ENCODE data around the gene PLA1A. TPM values are rescaled to one million over a fixed set of nuclear protein-coding genes. Genes with fewer than 3 reads are reported as not detected.
"Not testable (repeated sequence)": the region's sequence is repeated elsewhere in the genome, so short reads cannot be mapped to it uniquely, and the experiment has no call there.

Gene PLA1A
- total RNA-seq, 1 experiment from 2014 or later: not detected

GRCh38 chr3:119676020-119676419 is 78.3 kb downstream of the PLA1A start:
- DNase-seq: no peak
- Histone ChIP-seq H3F3A (ENCODE audit: insufficient read depth, low read depth) (no peaks in the 10 kb centered on the region), H3K4me3 (peak overlapping the region; percentile 81), H3K27me3 (ENCODE audit: insufficient read depth, low read depth) (no peaks in the 10 kb centered on the region), H3K4me1 (replicated peaks; ENCODE audit: insufficient read depth) (peaks cover 15% of the 10 kb centered on the region), H3K36me3 (ENCODE audit: low read depth) (peaks cover 15% of the 10 kb centered on the region), H3K79me2 (ENCODE audit: low read depth) (peaks cover 22% of the 10 kb centered on the region), H3K9me3 (ENCODE audit: insufficient read depth, low read depth) (no peaks in the 10 kb centered on the region), H4K20me1 (ENCODE audit: insufficient read depth) (0 out of 2 replicates have a peak, but pooled peaks cover 3% of the 10 kb centered on the region), H2AFZ (peak overlapping the region; percentile 79), H3K9me2 (ENCODE audit: insufficient read depth) (no peaks in the 10 kb centered on the region), H3K27ac (no peak overlapping the region), H3K4me2 (peak overlapping the region; percentile 94)
- CTCF ChIA-PET: no interaction called here
- BruUV-seq (replicated peaks): no TSS peak
- intact Hi-C loops (cut with micrococcal nuclease; ENCODE audit: unreplicated experiment): loop anchor here (1.0 to 10.0 kb wide), 3 partner anchors 97 to 642 kb away; partner anchors contain the start of genes ADPRH and IGSF11
- TF ChIP-seq, protein P1, sequence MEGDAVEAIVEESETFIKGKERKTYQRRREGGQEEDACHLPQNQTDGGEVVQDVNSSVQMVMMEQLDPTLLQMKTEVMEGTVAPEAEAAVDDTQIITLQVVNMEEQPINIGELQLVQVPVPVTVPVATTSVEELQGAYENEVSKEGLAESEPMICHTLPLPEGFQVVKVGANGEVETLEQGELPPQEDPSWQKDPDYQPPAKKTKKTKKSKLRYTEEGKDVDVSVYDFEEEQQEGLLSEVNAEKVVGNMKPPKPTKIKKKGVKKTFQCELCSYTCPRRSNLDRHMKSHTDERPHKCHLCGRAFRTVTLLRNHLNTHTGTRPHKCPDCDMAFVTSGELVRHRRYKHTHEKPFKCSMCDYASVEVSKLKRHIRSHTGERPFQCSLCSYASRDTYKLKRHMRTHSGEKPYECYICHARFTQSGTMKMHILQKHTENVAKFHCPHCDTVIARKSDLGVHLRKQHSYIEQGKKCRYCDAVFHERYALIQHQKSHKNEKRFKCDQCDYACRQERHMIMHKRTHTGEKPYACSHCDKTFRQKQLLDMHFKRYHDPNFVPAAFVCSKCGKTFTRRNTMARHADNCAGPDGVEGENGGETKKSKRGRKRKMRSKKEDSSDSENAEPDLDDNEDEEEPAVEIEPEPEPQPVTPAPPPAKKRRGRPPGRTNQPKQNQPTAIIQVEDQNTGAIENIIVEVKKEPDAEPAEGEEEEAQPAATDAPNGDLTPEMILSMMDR (conservative IDR thresholded peaks at IDR 0.05): no peak
- TF ChIP-seq EZH2 (IDR thresholded peaks at IDR 0.05; ENCODE audit: low read depth): no peak
- POLR2A ChIA-PET (ENCODE audit: unreplicated experiment): interaction anchor here (0.8 kb wide), 1 partner anchor 213 kb away, joined by 6 read pairs; the partner anchor contains the start of gene TMEM39A

DNA sequence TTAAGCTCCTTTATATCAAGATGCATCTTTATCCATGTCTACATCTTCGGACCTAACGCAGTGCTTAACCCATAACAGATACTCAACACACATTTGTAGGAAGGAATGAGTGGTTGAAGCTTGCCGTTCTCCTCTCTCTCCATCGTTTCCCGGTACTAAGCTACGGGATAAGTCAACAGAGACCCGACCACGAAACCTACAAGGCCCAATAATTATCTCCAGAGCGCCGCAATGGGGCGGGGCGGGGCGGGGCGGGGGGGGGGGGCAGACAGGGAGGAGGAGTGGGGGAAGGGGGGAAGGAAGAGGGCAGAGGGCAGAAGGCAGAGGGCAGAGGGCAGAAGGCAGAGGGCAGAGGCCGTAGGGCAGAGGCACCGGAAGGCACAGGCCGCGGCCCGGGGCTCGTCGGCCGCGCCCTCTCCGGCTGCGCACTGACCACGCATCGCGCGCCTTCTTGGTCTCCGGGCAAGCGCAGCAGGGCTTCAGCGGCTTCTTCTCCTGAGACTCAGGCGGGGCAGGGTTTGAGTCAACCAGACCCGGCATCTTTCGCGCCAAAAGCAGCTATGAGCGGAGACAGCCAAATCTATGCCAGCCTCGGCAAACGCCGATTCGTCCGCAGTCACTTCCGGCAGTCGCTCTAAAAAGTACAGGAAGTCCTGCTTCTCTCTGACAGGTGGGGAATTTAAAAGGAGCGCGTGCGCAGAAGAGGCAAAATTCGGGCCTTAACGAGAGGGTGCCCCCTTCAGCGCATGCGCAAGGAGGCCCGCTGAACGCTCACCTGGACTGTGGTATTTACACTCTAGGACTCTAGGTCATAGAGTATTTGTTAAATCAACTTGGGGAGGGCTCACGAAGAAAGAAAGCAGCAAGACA is 79.3 kb downstream of the PLA1A start, which contains the start of gene COX17:
Gene COX17, minus strand, starts transcription at position 636 of the 870 bp plus-strand sequence. Its CDS starts 96 bp downstream, at position 540.
- CTCF ChIA-PET: no interaction called here
- H3K27me3 ChIP-seq (ENCODE audit: insufficient read depth, low read depth): no peaks in the 10 kb centered on the region
- no peaks in the 10 kb centered on the region for H3K9me3 ChIP-seq (ENCODE audit: insufficient read depth, low read depth)
- DNase-seq: peak; percentile 92 to 96
- H3K79me2 ChIP-seq (ENCODE audit: low read depth): peaks cover 22% of the 10 kb centered on the region
- H3K4me3 ChIP-seq: peak within 1 kb of the TSS; percentile 81
- no peaks in the 10 kb centered on the region for H3F3A ChIP-seq (ENCODE audit: insufficient read depth, low read depth)
- no TSS peak for BruUV-seq (replicated peaks)
- POLR2A ChIA-PET (ENCODE audit: unreplicated experiment): interaction anchor here (0.7 to 0.8 kb wide), 2 partner anchors 188 to 214 kb away, joined by 6 to 9 read pairs; partner anchors contain the start of gene TMEM39A
- peaks cover 15% of the 10 kb centered on the region for H3K4me1 ChIP-seq (replicated peaks; ENCODE audit: insufficient read depth)
- H3K9me2 ChIP-seq (ENCODE audit: insufficient read depth): no peaks in the 10 kb centered on the region
- H3K4me2 ChIP-seq: peak within 1 kb of the TSS; percentile 94
- peak within 1 kb of the TSS; percentile 97 for H2AFZ ChIP-seq
- intact Hi-C loops (cut with micrococcal nuclease; ENCODE audit: unreplicated experiment): loop anchor here (1.0 to 10.0 kb wide), 6 partner anchors 98 to 643 kb away; partner anchors contain the start of genes ADPRH, IGSF11, POGLUT1 and TIMMDC1
- 0 out of 2 replicates have a peak, but pooled peaks cover 3% of the 10 kb centered on the region for H4K20me1 ChIP-seq (ENCODE audit: insufficient read depth)
- 0 out of 2 replicates have a peak, but pooled peaks cover 8% of the 10 kb centered on the region for H3K36me3 ChIP-seq (ENCODE audit: low read depth)
- TF ChIP-seq EZH2 (IDR thresholded peaks at IDR 0.05; ENCODE audit: low read depth): no peak
- TF ChIP-seq, protein P1 (conservative IDR thresholded peaks at IDR 0.05): no peak
- H3K27ac ChIP-seq: peak within 1 kb of the TSS; percentile 59

- DNase-seq: no peak
- Histone ChIP-seq H4K20me1 (ENCODE audit: insufficient read depth) (0 out of 2 replicates have a peak, but pooled peaks cover 3% of the 10 kb centered on the region), H3K36me3 (ENCODE audit: low read depth) (0 out of 2 replicates have a peak, but pooled peaks cover 8% of the 10 kb centered on the region), H3K27me3 (ENCODE audit: insufficient read depth, low read depth) (no peaks in the 10 kb centered on the region), H3K9me2 (ENCODE audit: insufficient read depth) (no peaks in the 10 kb centered on the region), H3K4me3 (peak overlapping the region; percentile 81), H3K27ac (peak overlapping the region; percentile 56), H3K79me2 (ENCODE audit: low read depth) (peaks cover 22% of the 10 kb centered on the region), H3K4me2 (peak overlapping the region; percentile 85), H3K9me3 (ENCODE audit: insufficient read depth, low read depth) (no peaks in the 10 kb centered on the region), H3K4me1 (replicated peaks; ENCODE audit: insufficient read depth) (peaks cover 15% of the 10 kb centered on the region), H2AFZ (peak overlapping the region; percentile 97), H3F3A (ENCODE audit: insufficient read depth, low read depth) (no peaks in the 10 kb centered on the region)
- intact Hi-C loops (cut with micrococcal nuclease; ENCODE audit: unreplicated experiment): loop anchor here (1.0 to 10.0 kb wide), 5 partner anchors 99 to 402 kb away; partner anchors contain the start of genes ADPRH, POGLUT1 and TIMMDC1
- TSS peak; percentile 93 for BruUV-seq (replicated peaks)
- TF ChIP-seq, protein P1 (conservative IDR thresholded peaks at IDR 0.05): no peak
- TF ChIP-seq EZH2 (IDR thresholded peaks at IDR 0.05; ENCODE audit: low read depth): no peak
- ChIA-PET POLR2A (ENCODE audit: unreplicated experiment) (no interaction called here), CTCF (no interaction called here)
Measured at GRCh38 chr3:119677641-119677934, 79.9 kb downstream of the PLA1A start.

- H3K36me3 ChIP-seq (ENCODE audit: low read depth); H3K27me3 ChIP-seq (ENCODE audit: insufficient read depth, low read depth); BruUV-seq (replicated peaks); POLR2A ChIA-PET (ENCODE audit: unreplicated experiment); H3K4me3 ChIP-seq; H4K20me1 ChIP-seq (ENCODE audit: insufficient read depth); H3F3A ChIP-seq (ENCODE audit: insufficient read depth, low read depth); H2AFZ ChIP-seq; DNase-seq; H3K9me2 ChIP-seq (ENCODE audit: insufficient read depth); CTCF ChIA-PET; H3K27ac ChIP-seq; H3K4me2 ChIP-seq; H3K9me3 ChIP-seq (ENCODE audit: insufficient read depth, low read depth): not testable (repeated sequence)
- intact Hi-C loops (cut with micrococcal nuclease; ENCODE audit: unreplicated experiment): loop anchor here (10.0 kb wide), 1 partner anchor 153 kb away; no protein-coding TSS in a partner anchor
- H3K4me1 ChIP-seq (replicated peaks; ENCODE audit: insufficient read depth): peaks cover 15% of the 10 kb centered on the region
- peaks cover 22% of the 10 kb centered on the region for H3K79me2 ChIP-seq (ENCODE audit: low read depth)
Measured at GRCh38 chr3:119678209-119678608, 80.5 kb downstream of the PLA1A start.

Data from PC-9 (cell line).